ENCODE measurements around the gene DDX46.

The DDX46 gene

GRCh38 chr5:134738963-134739661 is 19.5 kb upstream of the DDX46 start:
- Histone ChIP-seq H3K4me3 (IDR thresholded peaks at IDR 0.05; ENCODE audit: insufficient read depth, low read depth, low read length) (no peak overlapping the region), H3K4me1 (ENCODE audit: low read depth, poor library complexity, severe bottlenecking) (peaks cover 19% of the 10 kb centered on the region), H3K36me3 (ENCODE audit: insufficient read depth) (no peaks in the 10 kb centered on the region), H3K27ac (peak overlapping the region; percentile 23; the same call in 1 of the 2 replicates), H3K9ac (peak overlapping the region; percentile 62; the same call in 1 of the 2 replicates), H3K27me3 (ENCODE audit: insufficient read depth, low read depth) (no peaks in the 10 kb centered on the region), H4K20me1 (ENCODE audit: insufficient read depth) (no peaks in the 10 kb centered on the region), H2AFZ (ENCODE audit: low read depth) (peak overlapping the region; percentile 84), H3K79me2 (ENCODE audit: insufficient read depth, low read depth) (peaks cover 28% of the 10 kb centered on the region), H3K4me2 (peak overlapping the region; percentile 66)
- TF ChIP-seq CTCF (conservative IDR thresholded peaks at IDR 0.05; ENCODE audit: low read depth, low read length) = no peak

GRCh38 chr5:134741052-134741451 is 17.5 kb upstream of the DDX46 start:
- Histone ChIP-seq H2AFZ (ENCODE audit: low read depth) (no peak overlapping the region), H3K4me2 (no peak overlapping the region), H3K4me3 (IDR thresholded peaks at IDR 0.05; ENCODE audit: insufficient read depth, low read depth, low read length) (no peak overlapping the region), H3K79me2 (ENCODE audit: insufficient read depth, low read depth) (peaks cover 28% of the 10 kb centered on the region), H3K36me3 (ENCODE audit: insufficient read depth) (no peaks in the 10 kb centered on the region), H4K20me1 (ENCODE audit: insufficient read depth) (no peaks in the 10 kb centered on the region), H3K27me3 (ENCODE audit: insufficient read depth, low read depth) (no peaks in the 10 kb centered on the region), H3K27ac (no peak overlapping the region), H3K9ac (no peak overlapping the region), H3K4me1 (ENCODE audit: low read depth, poor library complexity, severe bottlenecking) (peaks cover 19% of the 10 kb centered on the region)
- no peak for TF ChIP-seq CTCF (conservative IDR thresholded peaks at IDR 0.05; ENCODE audit: low read depth, low read length)

GRCh38 chr5:134742134-134742533 is 16.4 kb upstream of the DDX46 start:
- Histone ChIP-seq H3K79me2 (ENCODE audit: insufficient read depth, low read depth) (peaks cover 28% of the 10 kb centered on the region), H3K36me3 (ENCODE audit: insufficient read depth) (no peaks in the 10 kb centered on the region), H3K4me3 (IDR thresholded peaks at IDR 0.05; ENCODE audit: insufficient read depth, low read depth, low read length) (no peak overlapping the region), H3K9ac (no peak overlapping the region), H3K27me3 (ENCODE audit: insufficient read depth, low read depth) (no peaks in the 10 kb centered on the region), H3K4me2 (no peak overlapping the region), H2AFZ (ENCODE audit: low read depth) (no peak overlapping the region), H4K20me1 (ENCODE audit: insufficient read depth) (no peaks in the 10 kb centered on the region), H3K4me1 (ENCODE audit: low read depth, poor library complexity, severe bottlenecking) (peaks cover 19% of the 10 kb centered on the region), H3K27ac (no peak overlapping the region)
- no peak for TF ChIP-seq CTCF (conservative IDR thresholded peaks at IDR 0.05; ENCODE audit: low read depth, low read length)

- Histone ChIP-seq H3K79me2 (ENCODE audit: insufficient read depth, low read depth) (no peaks in the 10 kb centered on the region), H3K4me1 (ENCODE audit: low read depth, poor library complexity, severe bottlenecking) (no peaks in the 10 kb centered on the region), H2AFZ (ENCODE audit: low read depth) (no peak overlapping the region), H3K27ac (no peak overlapping the region), H3K36me3 (ENCODE audit: insufficient read depth) (no peaks in the 10 kb centered on the region), H3K27me3 (ENCODE audit: insufficient read depth, low read depth) (no peaks in the 10 kb centered on the region), H3K4me2 (no peak overlapping the region), H3K9ac (no peak overlapping the region), H3K4me3 (IDR thresholded peaks at IDR 0.05; ENCODE audit: insufficient read depth, low read depth, low read length) (no peak overlapping the region), H4K20me1 (ENCODE audit: insufficient read depth) (no peaks in the 10 kb centered on the region)
- no peak for TF ChIP-seq CTCF (conservative IDR thresholded peaks at IDR 0.05; ENCODE audit: low read depth, low read length)
Observed at GRCh38 chr5:134749415-134749814, 9.2 kb upstream of the DDX46 start.

Measured in KMS-11 (cell line).